Amniotic stem cell (primary cell): ENCODE measurements around the gene PTPRF.
"Not testable (repeated sequence)": the region's sequence is repeated elsewhere in the genome, so short reads cannot be mapped to it uniquely, and the experiment has no call there.

ENCODE experiments used
- DNase-seq: peaks from one replicate; lab custom pipeline; 2025; lab: John Stamatoyannopoulos, UW

PTPRF gene

GRCh38 chr1:43530483-43531106 lies at the start of gene PTPRF:
Gene PTPRF, plus strand, starts transcription at chr1:43530883. Its CDS starts 14,193 bp downstream, at chr1:43545076.
- no peak for DNase-seq

- no peak for DNase-seq
Measured at GRCh38 chr1:43481491-43481890, 49.2 kb upstream of the PTPRF start.

DNA sequence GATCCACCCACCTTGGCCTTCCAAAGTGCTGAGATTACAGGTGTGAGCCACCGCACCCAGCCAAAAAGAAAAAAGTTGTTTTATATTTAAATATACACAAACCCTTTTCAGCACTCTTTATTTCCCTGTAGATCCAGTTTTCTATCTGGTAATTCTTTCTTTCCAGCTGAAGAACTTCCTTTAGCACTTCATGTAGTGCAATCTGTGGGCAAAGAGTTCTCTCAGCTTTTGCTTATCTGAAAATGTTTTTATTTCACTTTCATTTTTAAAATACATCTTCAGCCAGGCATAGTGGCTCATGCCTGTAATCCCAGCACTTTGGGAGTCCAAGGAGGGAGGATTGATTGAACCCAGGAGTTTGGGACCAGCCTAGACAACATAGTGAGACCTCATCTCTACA lies 48.5 kb upstream of the PTPRF start:
- no peak for DNase-seq

GRCh38 chr1:43484367-43484766 lies 46.3 kb upstream of the PTPRF start:
- DNase-seq: no peak

DNA sequence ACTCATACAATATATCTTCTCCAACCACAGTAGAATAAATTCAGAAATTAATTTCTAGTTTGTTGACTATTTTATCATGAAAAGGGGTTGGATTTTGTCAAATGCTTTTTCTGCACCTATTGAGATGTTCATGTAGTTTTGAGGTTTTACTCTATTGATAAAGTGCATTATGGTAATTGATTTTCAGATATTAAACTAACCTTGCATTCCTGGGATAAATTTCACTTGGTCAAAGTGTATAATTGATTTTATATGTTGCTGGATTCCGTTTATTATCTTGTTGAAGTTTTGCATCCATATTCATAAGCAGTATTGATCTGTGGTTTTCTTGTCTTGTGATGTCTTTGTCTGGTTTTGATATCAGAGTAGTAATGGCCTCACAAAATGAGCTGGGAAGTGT lies 42.5 kb upstream of the PTPRF start:
- no peak for DNase-seq

DNA sequence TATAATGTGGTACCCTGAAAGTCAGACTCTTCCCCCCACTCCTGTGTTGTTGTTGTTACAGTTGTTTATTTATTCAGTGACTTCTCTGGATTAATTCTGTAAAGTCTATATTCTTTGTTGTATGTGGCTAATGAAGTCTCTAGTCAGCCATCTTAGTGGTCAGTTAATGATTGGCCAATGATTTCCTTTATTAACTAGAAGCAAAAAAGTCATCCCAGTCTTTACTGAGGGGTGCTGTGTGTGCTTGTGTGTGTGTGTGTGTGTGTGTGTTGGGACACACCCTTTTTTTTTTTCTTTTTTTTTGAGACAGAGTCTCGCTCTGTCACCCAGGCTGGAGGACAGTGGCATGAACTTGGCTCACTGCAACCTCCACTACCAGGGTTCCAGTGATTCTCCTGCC lies 39.6 kb upstream of the PTPRF start:
- no peak for DNase-seq

- no peak for DNase-seq
Measured at GRCh38 chr1:43492826-43493225, 37.9 kb upstream of the PTPRF start.

DNA sequence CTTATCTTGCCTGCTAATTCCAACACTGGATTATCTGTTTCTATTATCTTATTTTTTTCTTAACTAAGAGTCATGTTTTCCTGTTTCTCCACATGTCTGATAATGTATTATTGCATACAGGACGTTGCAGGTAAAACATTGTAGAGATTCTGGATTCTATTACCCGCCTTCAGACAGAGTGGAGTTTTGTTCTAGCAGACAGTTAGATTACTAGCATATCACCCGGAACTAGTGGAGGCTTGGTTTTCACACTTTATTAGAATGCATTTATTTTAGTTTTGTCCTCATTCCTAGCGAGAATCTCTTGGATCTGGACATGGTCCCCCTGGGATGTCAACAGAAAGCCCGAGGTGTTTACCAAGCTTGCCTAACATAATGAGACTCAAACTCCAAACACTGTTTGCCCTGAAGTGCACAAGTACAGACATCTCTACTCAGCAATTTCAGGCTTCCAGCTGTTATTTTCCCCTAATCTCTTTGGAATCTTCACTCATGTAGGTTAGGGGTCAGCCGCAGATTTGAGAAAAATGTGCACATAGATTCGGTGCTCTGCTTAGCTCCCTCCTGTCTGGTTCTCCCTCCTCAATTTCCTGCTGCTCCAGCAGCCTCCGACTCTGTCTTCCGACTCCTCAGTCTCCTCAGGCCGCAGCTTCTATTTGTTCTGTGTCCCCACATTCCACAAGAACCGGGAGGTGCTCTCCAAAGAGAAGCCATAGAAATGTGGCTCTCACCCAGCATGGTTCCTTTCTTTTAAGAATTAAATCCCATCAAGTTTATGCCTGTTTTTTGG lies 36.8 kb upstream of the PTPRF start:
- DNase-seq: no peak

DNA sequence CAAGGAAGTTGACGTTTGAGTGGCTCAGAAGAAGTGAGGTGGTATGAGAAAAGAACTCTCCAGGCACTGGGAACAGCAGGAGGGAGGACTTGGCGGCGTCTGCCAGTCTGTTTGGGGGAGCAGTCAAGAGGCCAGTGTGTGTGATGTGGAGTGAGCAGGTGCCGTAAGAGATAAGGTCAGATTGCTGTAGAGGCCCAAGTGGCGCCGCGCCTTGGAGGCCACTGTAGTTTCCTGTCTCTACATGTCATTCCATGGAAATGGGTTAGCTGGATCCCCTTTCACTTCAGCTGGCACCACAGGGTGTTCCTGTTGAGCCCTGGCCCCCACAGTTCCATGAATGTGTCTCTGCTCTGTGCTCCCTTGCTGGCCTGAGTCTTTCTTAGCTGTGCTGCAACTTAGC lies 35.5 kb upstream of the PTPRF start:
- no peak for DNase-seq

GRCh38 chr1:43499898-43500297 lies 30.8 kb upstream of the PTPRF start:
- no peak for DNase-seq

- not testable (repeated sequence) for DNase-seq
Measured at GRCh38 chr1:43501806-43502205, 28.9 kb upstream of the PTPRF start.

- DNase-seq: no peak
Measured at GRCh38 chr1:43503534-43503933, 27.1 kb upstream of the PTPRF start.

DNA sequence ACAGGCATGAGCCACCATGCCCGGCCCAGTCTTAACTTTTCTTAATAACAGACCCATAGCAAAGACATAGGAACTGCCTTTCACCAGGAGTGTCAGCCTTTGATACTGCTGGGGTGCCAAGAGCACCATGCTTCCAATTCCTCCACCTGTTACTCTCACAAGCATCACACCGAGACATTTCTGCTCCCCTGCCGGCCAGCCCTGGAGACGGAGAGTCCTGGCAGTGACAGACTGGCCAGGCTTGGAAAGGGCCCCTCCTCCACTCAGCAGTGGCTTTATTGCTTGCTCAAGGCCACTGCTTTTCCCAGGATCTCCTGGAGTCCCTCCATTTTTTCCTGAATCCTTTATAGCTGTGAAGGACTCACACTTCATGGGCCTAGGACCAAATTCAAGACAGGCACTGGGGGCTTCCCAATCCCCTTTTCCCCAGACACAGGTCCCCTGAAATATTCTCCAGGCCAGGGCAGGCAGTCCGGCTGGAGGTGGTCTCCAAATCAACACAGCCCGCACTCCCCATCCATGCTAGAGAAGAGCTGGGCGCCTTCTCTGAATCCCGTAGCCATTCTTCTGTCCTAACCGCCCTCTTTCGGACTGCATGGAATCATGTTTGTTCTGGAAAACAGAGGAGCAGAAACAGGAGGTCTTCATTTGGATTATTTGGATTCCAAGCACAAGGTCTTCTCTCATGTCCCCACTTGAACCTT lies 25.5 kb upstream of the PTPRF start:
- DNase-seq: no peak

GRCh38 chr1:43506233-43506632 lies 24.4 kb upstream of the PTPRF start:
- DNase-seq: no peak

DNA sequence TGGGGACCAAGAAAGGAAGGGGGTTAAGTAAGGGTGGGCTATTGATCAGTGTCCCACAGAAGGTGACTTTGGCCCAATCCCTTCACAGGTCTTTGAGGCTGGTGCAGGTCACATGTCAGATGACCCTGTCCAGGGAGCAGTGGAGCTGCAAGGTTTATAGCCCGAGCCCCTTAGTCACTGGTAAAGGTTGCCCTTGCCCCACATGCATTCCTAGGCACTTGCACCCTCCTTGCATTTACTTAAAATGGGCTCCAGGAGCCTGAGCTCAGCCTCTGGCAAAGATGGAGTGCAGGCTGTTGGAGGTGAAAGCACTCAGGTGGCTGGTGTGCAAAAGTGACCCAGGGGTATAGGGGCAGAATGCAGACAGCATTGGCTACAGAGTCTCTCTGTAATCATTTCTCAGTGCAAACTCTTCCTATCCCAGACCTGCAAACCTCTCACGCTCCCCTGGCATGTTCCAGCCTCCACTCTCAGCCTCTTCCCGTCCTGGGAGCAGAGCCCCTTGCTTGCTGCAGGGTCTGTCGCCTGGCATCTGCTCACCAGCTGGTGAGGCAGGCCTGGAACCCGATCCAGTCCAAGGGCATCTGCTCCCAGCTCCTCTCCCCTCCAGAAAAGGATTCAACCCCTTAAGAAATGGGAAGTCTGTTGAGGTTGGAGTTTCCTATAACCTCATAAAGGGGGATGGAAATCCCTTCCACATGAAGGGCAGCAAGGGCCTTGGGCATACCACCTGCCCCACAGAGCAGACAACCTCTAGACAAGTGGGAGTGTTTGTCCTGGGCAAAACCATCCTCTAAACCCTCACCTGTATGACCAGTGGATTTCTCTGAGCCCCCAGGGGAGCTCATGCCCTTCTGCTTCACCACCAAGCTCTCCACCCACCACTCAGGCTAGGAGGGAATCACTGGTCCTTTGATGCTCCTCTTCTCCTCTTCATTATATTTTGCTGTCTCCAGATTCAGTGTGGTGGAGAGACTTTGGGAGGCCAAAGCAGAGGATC lies 23.1 kb upstream of the PTPRF start:
- no peak for DNase-seq

DNA sequence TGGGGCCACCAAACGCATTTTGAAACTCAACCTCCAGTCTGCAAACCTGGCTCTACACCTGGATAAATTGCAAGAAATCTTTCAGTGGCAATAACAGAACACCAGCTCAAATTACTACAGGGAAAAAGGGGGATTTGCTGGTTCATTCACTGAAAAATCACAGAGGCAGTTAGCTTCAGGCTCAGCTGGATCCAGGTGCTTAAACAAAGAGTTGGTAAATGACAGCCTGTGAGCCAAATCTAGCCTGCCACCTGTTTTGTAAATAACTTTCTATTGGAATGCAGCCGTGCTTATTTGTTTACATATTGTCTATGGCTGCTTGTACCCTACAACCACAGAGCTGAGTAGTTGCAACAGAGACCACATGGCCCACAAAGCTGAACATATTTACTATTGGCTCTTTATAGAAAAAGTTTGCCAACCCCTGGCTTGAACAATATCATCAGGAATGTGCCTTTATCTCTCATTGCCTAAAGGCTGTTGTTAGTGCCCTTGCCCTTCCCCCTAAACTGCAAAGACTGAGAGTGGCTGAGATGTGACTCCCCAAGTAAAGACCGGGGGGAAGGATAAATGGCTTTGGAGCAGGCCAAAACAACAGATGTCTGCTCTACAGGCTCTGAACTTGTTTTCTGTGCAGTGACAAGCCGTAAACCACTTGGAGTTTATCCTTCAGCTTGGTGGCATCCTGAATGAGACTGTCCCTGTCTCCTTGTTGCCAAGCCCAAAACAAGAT lies 21.5 kb upstream of the PTPRF start:
- no peak for DNase-seq

- DNase-seq: no peak
Measured at GRCh38 chr1:43509740-43510375, 20.8 kb upstream of the PTPRF start.

DNA sequence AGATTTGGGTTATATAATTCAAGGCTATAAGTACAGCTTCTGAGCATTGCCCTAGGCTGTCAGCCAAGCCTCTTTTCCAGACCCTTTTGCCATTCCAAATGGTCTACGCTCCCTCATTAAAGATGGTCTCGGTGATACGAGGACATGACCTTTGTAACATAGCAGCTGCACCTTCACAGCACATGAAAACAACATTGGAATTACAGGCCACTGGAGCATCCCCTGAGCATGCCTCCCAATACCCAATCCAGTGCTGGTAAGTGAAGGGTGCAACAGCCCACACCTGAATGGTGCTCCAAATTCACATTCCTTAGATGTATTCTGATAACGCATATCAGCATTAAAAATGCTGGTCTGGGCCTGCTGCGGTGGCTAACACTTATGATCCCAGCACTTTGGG lies 20.1 kb upstream of the PTPRF start:
- no peak for DNase-seq

- DNase-seq: no peak
Measured at GRCh38 chr1:43511394-43511793, 19.3 kb upstream of the PTPRF start.

DNA sequence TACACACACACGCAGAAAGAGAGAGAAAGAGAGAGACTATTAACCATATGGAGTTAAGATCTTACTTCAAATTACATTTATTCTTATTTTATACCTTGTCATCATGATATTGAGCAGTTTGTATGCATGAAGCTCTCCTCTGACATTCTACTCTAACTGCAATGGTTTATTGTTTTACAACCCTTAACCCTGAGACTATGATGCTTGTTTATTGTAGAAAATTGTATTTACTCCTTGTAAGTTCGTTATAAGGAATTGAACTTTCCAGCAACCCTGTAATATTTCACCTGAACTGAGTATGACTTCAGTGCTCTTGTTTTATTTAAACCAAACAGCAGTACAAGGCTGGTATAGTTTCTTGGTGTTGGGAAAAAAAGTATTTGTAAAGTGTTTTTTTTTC lies 18.6 kb upstream of the PTPRF start:
- DNase-seq: no peak

DNA sequence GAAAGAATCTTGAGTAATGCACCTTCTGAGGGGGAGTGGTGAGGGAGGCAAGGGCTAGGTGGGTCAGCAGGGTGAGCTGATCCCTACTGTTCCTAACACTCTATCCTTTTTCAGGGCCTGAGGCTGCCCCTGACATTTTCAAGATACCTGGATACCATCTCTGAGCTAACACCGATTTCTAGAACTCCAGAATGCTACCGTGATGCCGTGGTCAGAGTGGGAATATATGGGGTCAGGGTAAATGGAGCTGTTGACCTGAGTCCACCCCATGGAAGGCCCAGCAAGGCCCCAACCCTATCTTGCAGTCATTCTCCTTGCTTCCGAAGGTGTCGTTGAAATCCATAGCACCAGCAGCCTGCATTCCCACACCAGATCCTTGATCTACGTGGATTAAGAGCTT lies 18.0 kb upstream of the PTPRF start:
- DNase-seq: no peak
